Astrocyte of the cerebellum (primary cell): ENCODE measurements around the gene TTC3.

Experiments
- DNase-seq: peaks from one replicate; pipeline ENCODE4 v3.0.0-alpha.2; 2011; ENCODE audit warnings: low read depth
- H3K4me3 ChIP-seq: 2 replicates; pipeline ENCODE4 v1.5.1; 2011; ENCODE audit warnings: mild to moderate bottlenecking, low read depth, low read length, moderate library complexity
- in situ Hi-C: cut with HindIII; loops from 2 replicates; pipeline ENCODE4 v1.10.0; 2017; ENCODE audit warnings: low sequenced_read_pairs
- TF ChIP-seq, protein P1 (sequence below): IDR thresholded peaks from 2 replicates; pipeline ENCODE4 v1.5.1; 2012; ENCODE audit warnings: low read length, low read depth, moderate library complexity, mild to moderate bottlenecking; ENCODE audit errors: missing control alignments

TTC3 gene

DNA sequence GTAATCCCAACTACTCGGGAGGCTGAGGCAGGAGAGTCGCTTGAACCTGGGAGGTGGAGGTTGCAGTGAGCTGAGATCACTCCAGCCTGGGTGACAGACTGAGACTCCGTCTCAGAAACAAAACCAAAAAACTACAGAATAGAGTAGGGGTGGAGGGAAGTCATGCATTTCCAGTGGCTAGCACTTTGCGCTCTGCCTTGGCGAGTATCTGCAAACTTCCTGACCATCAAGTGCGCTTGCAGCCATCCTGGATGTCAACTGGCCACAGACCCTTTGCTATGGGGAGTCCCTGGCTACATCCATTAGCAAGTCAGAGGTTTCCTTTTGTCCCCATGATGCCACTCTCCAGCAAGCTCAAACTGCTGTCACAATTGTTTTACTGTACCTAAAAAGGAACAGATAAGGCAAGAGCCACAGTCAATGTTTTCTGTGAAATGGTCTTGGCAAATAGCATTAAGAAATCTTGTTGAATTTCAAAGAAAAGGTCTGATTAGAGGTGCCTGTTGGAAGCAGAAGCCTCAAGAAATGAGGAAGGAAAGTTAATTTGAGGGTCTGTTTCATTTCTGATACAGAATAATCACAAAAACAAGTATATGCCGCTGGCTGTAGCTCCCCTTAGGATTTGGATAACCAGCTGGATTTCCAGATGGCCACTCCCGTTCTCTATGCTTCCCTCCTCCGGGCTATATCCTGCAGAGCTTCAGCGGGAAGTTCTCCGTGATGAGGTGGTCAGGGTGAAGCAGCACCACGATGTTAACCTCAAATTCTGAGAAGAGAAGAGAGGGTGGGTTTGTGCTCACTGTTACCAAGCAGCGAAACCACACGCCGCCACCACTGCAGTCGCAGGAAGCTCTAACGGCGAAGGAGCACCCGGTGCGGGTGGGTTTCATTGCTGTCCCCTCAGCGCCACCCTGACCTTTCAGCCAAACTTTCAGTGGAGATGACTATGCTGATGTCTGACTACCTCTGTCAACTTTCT is 152.1 kb downstream of the TTC3 start:
- TF ChIP-seq, protein P1, sequence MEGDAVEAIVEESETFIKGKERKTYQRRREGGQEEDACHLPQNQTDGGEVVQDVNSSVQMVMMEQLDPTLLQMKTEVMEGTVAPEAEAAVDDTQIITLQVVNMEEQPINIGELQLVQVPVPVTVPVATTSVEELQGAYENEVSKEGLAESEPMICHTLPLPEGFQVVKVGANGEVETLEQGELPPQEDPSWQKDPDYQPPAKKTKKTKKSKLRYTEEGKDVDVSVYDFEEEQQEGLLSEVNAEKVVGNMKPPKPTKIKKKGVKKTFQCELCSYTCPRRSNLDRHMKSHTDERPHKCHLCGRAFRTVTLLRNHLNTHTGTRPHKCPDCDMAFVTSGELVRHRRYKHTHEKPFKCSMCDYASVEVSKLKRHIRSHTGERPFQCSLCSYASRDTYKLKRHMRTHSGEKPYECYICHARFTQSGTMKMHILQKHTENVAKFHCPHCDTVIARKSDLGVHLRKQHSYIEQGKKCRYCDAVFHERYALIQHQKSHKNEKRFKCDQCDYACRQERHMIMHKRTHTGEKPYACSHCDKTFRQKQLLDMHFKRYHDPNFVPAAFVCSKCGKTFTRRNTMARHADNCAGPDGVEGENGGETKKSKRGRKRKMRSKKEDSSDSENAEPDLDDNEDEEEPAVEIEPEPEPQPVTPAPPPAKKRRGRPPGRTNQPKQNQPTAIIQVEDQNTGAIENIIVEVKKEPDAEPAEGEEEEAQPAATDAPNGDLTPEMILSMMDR: no peak
- DNase-seq: no peak
- no peak overlapping the region for H3K4me3 ChIP-seq
- in situ Hi-C loops: no loop called here

DNA sequence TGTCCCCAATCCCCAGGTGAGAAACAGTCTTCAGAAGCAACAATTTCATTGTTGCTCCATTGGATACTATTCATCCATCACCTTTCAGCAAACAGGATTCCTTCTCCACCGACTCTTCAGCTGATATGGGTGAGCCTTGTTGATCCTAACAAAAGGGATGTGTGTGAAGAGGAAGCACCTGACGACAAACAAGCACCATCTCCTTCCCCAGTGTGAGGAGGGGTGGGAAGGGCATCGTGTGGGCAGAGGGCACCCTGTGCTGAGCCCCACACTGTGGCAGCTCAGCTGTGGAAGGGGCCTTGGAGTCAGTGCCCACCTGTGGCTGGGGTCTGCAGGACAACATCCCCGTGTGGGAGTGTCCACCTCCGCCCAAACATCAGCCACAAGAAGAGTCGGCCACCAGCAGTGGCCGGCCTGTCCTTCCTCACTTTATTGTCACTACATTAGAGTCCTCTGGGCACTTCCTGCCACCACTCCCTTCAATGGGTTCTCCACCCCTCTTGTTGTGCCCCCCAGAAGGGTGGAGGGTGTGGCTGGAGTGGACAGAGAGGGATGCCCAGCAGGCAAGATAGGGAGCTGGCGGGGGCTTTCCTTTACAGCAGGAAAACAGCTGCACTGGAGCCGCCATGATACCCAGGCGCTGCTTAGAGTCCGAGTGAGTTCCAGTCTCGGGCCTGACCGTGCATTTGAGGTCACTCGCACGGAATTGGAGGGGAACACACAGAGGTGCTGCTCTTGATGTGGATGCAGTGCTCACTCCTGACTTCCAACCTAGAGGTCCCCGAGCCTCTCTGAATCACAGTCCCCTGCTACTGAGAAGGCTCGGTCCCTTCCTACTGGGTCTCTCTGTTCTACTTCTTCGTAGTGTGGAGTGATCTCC is 153.2 kb downstream of the TTC3 start:
- TF ChIP-seq, protein P1: no peak
- no peak overlapping the region for H3K4me3 ChIP-seq
- DNase-seq: no peak
- in situ Hi-C loops: no loop called here

DNA sequence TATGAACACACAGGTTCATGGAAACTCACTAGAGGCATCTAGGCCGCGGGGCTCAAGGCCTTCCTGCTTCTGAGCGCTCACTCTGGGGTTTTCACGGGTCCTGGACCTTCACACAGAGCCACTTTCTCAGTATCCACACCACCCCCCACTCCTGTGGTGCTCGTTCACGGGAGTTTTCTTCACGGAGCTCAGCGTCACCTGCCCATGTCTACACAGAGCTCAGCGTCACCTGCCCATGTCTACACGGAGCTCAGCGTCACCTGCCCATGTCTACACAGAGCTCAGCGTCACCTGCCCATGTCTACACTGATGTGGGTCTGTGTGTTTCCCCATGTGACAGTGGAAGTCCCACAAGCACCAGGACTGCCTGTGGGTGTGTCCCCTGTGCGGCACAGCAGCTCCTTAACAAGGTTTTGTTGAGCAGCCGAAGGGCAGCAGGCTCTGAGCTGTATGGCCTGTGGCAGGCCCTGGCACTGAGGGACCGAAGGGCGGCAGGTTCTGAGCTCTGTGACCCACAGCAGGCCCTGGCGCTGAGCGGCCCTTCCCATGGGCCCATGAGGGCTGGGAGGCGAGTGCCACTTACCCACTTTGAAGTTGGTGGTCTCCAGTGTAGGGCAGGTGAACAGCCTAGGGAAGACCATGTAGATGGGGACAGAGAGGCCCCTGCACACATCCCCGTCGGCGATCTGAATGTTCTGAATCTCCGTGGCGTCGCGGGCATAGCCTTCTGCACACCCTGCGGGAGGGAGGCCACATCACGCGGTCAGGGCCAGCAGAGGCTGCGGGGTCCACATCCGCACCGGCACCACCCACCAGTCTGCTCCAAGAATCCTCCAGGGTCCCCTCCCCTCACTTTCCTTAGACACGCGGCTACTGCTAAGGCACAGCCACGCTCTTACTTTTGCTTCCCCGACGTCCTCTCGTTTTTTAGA is 154.3 kb downstream of the TTC3 start:
- TF ChIP-seq, protein P1: no peak
- no peak overlapping the region for H3K4me3 ChIP-seq
- in situ Hi-C loops: no loop called here
- no peak for DNase-seq

DNA sequence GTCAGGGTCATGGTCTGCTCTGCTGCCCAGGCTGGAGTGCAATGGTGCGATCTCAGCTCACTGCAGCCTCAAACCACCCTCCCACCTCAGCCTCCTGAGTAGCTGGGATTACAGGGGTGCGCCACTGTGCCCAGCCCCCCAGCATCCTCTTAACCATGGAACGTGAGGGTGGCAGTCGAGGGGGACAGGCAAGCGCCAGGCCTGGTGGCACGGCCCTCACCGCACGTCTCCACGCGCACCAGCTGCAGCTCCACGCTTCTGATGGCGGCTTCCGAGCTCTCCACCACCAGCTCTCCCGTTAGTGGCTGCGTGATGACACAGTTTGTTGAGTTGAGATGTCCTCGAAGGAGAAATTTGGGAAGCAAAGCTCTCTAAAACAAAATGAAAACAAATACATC is 154.9 kb downstream of the TTC3 start:
- H3K4me3 ChIP-seq: no peak overlapping the region
- in situ Hi-C loops: no loop called here
- DNase-seq: no peak
- TF ChIP-seq, protein P1: no peak

DNA sequence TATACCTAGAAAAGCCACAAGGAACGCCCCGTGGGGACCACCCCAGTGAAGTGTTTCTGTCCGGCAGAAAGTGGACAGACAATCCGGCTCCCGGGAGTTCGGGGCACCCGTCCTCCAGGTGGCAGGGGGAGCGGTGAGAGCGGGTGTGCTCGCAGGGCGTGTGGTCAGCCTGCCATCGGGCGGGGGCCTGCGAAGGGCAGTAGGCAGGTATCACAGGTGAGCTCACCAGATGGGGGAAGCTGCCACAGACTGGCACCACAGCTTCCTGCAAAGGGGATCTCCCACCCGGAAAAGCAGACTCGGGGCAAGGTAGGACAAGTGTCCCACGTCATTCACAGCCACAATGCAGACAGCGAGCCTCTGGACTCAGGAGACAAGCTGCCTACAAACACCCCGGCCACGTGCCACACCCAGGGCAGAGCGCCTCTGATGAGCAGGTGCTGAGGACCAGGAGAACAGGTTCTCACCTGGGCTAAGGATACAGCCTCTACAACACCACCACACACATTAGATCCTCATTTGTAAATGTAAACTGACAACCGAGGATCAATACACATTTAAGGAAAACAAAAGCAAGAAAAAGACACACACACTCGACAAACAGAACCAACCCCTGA is 157.7 kb downstream of the TTC3 start:
- H3K4me3 ChIP-seq: no peak overlapping the region
- DNase-seq: no peak
- TF ChIP-seq, protein P1: no peak
- in situ Hi-C loops: no loop called here
